NCI-H128 (cell line): Measurements from ENCODE around the gene LIPC.

Experiments
- DNase-seq: peaks from one replicate; lab custom pipeline; 2025; ENCODE audit not compliant: unreplicated experiment; lab: John Stamatoyannopoulos, UW

Gene LIPC

DNA sequence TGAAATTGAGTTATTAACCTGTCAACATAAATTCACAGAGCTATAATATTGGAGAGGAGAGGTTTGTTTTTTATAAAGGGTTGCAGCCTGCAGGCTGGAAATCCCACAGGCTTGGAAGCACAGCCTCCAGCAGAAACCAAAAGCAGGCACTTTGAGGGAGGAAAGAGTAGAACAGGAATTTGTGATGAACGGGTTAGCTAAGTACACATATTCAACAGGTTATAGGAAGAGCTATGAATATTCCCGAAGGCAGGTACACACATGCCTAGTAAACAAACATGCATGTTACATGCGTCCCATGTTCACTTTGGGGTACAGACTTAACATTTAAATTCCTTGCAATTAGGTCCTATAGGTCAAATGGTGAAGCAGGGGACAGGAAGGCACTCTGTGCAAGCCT is 25.9 kb upstream of the LIPC start:
- no peak for DNase-seq

DNA sequence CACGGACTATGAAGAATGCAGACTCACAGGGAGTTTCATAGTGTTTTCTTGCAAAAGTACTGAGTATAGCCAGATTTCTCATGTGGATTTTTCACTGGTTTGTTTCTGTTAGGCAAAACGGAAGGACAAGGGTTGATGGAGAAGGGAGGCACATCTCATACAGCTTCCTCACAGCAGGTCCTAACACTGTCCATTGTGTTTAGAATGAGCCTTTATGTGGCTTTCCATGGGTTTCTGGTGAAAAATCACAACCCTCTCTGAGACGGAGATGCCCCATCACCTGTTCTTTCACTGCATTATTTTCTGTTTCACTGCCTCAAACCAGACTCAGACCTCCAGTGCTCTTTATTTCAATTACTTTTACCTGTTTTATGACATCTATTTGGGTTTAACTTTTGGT is 25.0 kb upstream of the LIPC start:
- no peak for DNase-seq

DNA sequence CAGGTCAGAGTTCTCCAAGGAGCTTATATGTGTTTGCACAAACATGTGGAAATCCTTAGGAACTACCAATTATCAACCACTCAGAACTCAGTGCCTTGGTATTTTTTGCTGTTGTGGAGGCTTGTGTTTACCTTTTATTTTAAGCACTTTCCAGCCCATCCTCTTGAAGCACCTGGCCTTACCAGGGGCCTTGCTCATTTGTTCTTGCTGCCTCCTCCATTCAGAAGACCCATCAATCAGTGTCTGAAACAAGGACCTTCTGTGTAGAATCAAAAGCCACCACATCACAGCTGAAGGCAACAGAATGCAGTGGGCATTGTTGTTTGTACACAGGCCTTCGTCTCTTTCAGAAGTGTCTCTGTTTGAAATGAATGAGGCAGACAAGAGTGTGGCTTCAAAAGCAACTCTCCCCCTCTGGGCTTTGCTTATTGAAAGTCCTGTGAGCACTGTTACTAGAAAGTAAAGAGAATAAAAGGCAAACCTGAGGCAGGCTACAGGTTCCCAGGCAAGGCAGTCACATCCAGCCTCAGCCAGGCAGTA is 24.5 kb upstream of the LIPC start:
- DNase-seq: no peak

DNA sequence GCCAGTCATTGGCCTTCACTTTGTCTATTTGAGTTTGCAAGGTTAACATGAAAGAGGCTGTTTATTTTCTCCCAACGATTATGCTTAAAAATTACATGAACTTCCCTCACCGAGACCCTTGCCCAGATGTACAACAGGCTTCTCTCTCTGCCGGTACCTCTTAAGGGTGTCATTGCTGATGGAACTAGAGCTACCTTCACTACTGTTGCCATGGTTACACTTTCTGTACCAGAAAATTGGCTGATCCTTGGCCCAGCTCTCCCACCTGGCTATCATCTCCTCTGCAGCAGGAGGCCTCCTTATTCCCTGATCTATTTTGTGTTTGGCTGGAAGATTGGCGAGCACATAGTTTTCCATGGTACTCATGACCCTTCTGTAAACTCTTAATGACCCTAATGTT is 24.0 kb upstream of the LIPC start:
- no peak for DNase-seq

DNA sequence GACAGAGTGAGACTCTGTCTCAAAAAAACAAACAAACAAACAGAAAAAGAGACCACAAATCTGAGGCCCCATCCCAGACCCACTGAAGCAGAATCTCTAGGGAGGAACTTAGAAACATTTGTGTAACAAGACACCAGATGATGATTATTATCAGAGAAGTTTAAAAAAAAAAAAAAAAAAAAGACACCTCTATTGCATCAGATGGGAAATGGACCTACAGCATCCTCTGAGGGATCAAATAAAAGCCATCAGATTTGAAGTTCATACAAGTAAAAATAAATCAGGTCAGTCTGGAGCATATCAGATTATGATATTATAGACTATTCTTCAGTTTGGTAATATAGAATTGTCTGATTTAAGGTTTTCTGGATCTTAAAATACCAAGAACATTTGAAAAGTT is 21.9 kb upstream of the LIPC start:
- no peak for DNase-seq

DNA sequence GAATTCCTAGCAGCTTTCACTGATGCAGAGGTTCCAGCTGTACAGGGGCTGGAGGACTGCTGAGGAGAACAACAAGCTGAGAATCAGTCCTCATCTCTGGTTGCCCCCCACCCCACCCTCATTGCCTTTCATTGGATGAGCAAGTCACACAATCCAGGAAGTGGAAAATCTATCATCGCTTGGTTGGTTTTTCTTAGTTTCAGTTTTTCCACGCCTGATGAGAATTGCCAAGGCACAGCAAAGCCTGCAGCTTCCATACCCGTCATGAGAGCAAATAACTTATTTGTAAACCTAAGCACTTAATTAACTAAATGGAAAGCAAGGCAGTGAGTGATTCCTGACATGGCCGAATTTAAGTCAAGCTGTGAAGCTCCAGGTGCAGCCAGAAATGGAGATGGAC is 21.4 kb upstream of the LIPC start:
- DNase-seq: no peak

DNA sequence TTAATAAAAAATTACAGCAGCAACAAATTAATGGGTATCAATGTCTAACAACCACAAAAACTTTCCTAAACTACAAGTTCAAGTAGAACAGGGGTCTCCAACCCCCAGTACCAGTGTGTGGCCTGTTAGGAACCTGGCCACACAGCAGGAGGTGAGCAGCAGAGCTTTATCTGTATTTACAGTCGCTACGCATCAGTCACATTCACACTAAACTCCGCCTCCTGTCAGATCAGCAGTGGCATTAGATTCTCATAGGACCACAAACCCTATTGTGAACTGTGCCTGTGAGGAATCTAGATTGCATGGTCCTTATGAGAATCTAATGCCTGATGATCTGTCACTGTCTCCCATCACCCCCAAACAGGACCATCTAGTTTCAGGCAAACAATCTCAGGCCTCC is 18.5 kb upstream of the LIPC start:
- DNase-seq: no peak

DNA sequence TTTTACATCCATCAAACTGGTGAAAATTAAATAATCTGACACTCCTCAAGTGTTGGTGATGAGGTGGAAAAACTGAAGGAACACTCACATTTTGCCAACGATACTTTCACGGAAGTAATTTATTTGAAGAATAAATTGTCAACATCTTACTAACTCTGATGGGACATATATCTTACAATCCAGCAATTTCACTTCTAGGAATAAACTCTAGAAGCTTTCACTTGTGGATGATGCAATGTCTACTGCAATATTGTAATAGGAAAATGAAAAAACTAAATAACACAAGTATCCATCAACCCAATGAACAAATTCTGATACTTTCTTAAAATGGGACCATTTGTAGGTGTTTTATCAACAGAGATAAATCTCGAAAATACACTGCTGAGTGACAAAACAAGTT is 16.2 kb upstream of the LIPC start:
- DNase-seq: no peak

DNA sequence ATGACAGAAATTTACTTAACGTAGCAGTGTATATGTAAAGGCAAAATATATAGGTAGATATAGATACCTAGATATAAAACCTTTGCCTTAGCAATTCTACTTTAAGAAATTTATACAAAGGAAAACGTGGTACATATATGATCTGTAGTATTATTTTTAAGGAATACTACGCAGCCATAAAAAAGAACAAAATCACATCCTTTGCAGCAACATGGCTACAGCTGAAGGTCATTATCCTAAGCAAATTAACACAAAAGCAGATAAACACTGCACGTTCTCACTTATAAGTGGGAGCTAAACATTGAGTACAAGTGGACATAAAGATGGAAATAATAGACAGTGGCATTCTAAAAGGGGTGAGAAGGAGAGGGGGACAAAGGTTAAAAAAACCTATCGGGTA is 14.8 kb upstream of the LIPC start:
- DNase-seq: no peak

DNA sequence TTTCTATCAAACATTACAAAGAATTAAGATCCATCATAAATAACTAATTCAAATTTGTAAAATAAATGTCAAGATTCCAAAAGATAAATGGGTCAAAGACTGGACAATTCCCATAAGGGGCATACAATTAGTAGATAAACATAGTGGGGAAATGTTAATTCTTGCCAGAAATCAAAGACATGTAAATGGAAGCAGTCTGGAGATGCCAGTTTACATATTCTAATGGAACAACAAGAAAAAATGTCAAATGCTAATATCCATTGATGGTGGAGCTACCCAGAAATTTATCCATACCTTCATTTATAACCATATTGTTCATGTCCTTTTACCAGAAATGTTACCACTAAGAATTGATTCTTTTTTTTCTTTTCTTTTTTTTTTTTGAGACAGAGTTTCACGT is 13.7 kb upstream of the LIPC start:
- no peak for DNase-seq

DNA sequence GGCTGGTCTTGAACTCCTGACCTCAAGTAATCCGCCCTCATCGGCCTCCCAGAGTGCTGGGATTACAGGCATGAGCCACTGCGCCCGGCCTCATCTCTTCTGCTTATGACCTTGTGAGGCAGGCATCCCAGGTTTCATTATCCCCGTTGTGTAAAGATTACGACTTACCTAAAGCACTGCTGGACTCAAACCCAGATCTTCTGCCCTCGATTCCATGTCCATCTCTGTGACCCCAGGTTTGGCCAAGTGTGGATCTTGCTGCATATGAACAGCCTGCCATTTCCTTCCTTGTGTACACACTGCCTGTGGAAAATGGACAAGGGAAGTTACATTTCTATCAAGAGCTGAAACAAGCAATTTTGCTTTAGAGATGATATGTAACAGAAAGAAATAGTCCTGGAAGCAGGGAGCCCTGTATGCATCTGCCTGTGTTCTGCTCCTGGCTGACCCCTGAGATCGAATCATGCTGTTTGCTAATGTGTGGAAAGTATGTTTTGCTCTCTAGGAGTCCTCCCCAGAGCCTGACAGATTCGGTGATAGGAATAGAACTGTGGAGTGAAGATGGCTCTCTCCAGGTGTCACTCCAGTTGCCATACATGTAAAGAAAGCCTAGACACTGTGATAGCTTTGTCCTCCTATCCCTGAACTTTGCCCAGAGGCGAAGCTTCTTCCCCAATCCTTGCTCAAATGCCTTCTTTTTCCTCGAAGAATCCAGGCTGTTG is 11.8 kb upstream of the LIPC start:
- DNase-seq: no peak

DNA sequence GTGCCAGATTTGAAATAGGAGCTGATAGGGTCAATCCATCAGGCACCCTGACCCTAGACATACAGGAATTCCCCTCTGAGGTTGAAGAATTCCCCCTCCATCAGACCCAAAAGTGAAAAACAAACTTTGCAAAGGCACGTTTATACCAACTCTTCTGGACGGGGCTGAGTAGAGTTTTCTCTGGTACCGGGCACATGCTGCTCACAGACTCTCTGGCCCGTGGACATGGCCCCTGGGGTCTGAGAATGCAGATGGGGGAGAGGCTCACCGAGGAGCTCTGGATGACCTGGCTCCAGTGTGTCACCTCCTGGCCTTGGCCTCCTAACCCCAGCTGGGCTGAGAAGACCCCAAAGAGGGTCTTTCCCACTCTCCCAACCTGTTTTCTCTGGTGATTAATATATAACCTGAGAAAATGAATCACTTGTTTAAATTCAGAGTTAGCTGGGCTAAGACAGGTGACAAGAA is 11.2 kb upstream of the LIPC start:
- no peak for DNase-seq

DNA sequence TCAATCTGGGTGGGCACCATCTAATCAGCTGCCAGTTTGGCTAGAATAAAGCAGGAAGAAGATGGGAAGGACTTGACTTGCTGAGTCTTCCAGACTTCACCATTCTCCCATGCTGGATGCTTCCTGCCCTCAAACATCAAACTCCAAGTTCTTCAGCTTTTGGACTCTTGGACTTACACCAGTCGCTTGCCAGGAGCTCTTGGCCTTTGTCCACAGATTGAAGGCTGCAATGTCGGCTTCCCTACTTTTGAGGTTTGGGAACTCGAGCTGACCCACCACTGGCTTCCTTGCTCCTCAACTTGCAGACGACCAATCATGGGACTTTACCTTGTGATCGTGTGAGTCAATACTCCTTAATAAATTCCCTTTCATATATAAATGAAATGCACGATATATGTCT is 8.6 kb upstream of the LIPC start:
- no peak for DNase-seq

DNA sequence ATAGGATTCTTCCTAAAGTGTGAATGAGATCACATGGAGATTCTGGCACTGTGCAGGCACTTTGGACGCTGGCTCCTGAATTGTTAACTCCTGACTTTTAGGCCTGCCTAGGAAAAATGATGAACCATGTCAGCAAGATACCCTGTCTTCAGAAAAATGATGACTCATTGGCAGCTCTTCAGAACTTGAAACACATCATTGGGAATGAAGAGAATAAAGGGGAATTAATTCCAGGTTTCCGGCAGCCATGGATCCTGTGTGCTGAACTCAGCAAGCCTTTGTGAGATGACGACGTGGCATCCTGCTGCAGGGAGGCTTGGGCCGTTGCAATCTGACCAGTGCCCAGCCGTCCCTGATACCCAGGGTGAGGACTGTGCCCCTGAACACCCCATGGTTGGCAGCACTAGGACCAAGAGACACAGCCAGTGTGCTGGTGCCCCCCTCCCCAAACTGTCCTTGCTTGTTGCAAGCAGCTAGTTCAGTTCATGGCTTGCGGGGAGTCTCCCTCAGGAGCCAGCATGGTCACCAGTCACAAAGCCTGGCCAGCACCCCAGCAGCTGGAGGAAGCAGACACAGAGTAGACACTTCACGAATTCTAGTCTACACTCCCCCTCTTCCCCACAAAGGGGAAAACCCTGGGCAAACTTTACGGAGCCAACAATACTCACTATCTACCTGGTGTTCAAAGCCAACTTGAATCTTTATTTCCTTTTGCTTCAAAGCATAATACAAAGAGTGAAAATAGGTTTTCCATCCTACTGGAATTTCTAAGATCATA is 7.8 kb upstream of the LIPC start:
- DNase-seq: no peak

DNA sequence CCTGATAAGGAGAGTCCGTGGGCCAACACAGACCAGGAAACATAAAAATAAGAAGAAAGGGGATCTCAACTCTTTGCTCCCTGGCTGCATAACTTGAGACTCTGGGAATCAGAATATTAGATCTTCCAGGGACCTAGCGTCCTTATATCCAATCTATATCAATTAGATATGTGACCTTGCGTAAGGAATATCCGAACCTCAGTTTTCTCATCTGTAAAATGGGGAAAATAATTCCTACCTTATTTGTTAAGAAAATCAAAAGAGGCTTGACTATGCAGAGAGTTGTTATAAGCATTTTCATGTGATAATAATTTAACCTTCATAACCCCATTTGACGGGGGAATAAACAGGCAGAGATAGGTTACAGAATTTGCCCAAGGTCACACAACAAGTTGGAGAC is 7.1 kb upstream of the LIPC start:
- no peak for DNase-seq

DNA sequence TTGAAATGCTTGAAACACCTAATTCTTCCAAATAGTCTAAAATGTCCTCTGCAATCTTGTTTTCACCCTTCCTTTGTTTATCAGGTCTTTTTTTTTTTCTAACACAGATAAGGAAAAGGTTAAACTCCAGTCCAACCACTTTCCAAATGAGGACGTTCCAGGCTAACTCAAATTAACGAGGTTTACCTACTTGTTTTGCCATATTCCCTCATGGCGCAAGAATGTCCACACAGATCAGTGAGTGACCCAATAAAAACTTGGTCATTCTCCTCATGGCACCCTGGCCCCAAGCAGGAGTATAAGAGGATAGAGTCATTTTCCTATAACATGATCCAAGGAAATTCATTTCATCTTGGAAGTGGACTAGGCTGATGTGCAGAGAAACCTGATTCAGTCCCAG is 6.6 kb upstream of the LIPC start:
- DNase-seq: no peak

DNA sequence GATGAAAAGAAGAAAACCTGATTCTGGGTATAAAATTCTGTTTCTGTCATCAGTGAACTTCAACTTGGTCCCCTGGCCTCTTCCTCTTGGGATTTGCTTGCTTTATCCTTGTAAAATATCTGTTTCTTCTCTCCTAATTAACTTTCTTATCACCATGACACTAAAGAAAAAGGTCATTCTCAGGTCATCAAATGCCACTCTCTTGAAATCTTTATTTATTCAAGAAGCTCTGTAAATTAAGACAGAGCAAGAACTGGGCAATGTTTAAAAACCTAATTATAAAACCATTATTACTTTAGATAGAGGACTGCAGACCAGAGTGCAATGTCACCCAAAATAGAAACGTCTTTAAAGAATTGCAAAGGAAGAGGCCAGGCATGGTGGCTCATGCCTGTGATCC is 6.0 kb upstream of the LIPC start:
- no peak for DNase-seq

DNA sequence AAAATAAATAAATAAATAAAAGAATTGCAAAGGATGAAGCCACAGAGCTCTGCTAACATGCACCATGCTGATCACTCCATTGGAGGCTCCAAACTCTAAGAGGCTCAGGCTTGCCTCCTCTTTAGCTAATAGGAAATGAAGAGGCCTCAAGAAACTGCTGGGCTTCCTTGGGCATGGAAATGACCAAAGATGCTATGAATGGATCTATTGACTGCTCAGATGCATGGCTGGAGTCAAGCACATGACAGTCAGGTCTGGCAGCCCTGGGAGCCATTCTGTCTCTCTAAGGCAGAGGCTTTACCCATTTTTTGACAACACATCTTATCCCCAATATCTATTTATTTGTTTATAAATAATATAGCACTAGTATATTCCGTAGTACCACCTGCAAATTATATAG is 5.3 kb upstream of the LIPC start:
- DNase-seq: no peak

DNA sequence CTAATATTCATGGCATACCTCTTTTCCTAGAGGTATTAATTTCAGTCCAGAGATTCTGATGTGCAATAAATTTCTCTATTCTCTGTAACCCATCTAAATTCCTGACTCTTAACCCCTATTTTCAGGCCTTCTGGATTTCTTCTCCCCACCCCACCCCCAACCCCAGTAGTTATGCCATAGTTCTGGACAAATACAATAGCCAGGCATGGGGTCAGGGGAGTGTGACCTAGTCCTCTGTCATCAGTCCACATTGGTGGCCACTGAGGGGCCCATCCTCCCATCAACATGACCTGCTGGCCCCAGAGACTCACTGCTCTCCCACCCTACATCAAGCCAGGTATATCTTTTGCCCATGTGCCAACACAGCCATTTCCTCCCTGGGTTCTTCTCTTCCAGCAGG is 3.8 kb upstream of the LIPC start:
- no peak for DNase-seq

DNA sequence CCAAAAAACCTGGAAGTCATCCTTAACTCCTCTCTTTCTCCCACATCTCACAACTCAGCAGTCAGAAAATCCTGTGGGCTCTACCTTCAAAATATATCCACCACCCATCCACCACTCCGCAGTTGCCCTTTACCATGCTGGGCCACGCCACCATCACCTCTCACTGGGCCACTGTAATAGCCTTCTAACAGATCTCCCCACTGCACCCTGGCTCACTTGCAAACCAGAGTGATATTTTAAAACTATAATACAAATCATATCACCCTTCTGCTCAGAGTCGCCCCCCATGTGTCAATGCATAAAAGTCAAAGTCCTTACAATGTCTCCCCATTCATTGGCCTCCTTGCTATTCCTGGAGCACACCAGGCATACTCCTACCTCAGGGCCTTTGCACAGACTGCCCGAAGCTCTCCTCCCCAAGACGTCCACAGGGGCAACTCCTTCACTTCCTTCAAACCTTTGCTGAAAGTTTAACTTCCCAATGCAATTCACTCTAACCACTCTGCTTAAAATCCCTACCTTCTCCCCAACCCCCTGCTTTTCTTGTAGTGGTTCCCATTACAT is 1.5 kb upstream of the LIPC start:
- no peak for DNase-seq

DNA sequence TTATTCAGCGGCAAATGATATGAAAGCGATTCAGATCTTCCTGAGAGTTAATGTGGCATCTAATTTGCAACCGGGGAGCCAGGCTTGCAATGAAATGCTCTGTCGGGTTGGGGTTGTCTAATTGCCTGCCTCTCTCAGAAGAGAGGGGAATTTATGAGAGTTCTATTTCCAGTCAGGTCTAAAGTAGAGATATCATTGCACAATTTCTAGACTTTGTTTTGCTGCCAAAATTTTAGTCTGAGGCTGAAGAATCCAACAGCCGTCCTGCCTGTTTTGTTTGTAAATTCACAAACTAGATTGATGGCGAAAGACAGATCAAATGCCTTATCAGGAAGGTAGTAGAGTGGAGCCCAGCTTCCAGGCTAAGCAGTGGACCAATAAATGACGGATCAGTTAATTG is 610 bp downstream of the LIPC start:
- DNase-seq: no peak
